Measurements from ENCODE around the gene CCDC69.

CCDC69 gene

GRCh38 chr5:151214614-151215545 is 9.0 kb downstream of the CCDC69 start:
- Histone ChIP-seq H3K4me3 (ENCODE audit: low read depth in 1 of 2, low read length in 1 of 2) (peak overlapping the region; percentile 54 to 62), H3K4me1 (ENCODE audit: control insufficient read depth in 1 of 2, insufficient read depth in 1 of 2, low read depth in 1 of 2, low read length in 1 of 2) (peaks cover 87 to 93% of the 10 kb centered on the region in 2 experiments), H3K9me3 (no peaks in the 10 kb centered on the region), H3K36me3 (no peaks in the 10 kb centered on the region), H3K27me3 (no peaks in the 10 kb centered on the region), H3K27ac (peak overlapping the region; percentile 97)
- peak; percentile 25 for TF ChIP-seq CTCF (IDR thresholded peaks at IDR 0.05)

- TF ChIP-seq CTCF (IDR thresholded peaks at IDR 0.05) = peak; percentile 18
- H3K4me3 ChIP-seq (ENCODE audit: low read depth in 1 of 2, low read length in 1 of 2) = peak overlapping the region; percentile 54 to 62
- H3K4me1 ChIP-seq (ENCODE audit: control insufficient read depth in 1 of 2, insufficient read depth in 1 of 2, low read depth in 1 of 2, low read length in 1 of 2) = peaks cover 93 to 95% of the 10 kb centered on the region in 2 experiments
- no peaks in the 10 kb centered on the region for H3K36me3 ChIP-seq
- no peaks in the 10 kb centered on the region for H3K9me3 ChIP-seq
- no peaks in the 10 kb centered on the region for H3K27me3 ChIP-seq
- H3K27ac ChIP-seq = peak overlapping the region; percentile 97
Measured at GRCh38 chr5:151213803-151214613, 9.9 kb downstream of the CCDC69 start.

- Histone ChIP-seq H3K9me3 (no peaks in the 10 kb centered on the region), H3K36me3 (no peaks in the 10 kb centered on the region), H3K27me3 (no peaks in the 10 kb centered on the region), H3K4me1 (ENCODE audit: control insufficient read depth in 1 of 2, insufficient read depth in 1 of 2, low read depth in 1 of 2, low read length in 1 of 2) (peaks cover 98 to 99% of the 10 kb centered on the region in 2 experiments), H3K27ac (peak overlapping the region; percentile 97), H3K4me3 (ENCODE audit: low read depth in 1 of 2, low read length in 1 of 2) (peak overlapping the region in 1 of 2 experiments; percentile 62)
- TF ChIP-seq CTCF (IDR thresholded peaks at IDR 0.05) = no peak
Measured at GRCh38 chr5:151212406-151212798, 11.5 kb downstream of the CCDC69 start.

- Histone ChIP-seq H3K4me3 (ENCODE audit: low read depth in 1 of 2, low read length in 1 of 2) (peak overlapping the region; percentile 16 to 30), H3K27me3 (no peaks in the 10 kb centered on the region), H3K27ac (peak overlapping the region; percentile 97), H3K9me3 (no peaks in the 10 kb centered on the region), H3K4me1 (ENCODE audit: control insufficient read depth in 1 of 2, insufficient read depth in 1 of 2, low read depth in 1 of 2, low read length in 1 of 2) (peaks cover 60 to 61% of the 10 kb centered on the region in 2 experiments), H3K36me3 (peaks cover 6% of the 10 kb centered on the region)
- TF ChIP-seq CTCF (IDR thresholded peaks at IDR 0.05) = no peak
Measured at GRCh38 chr5:151208481-151208914, 15.4 kb downstream of the CCDC69 start.

GRCh38 chr5:151205411-151205810 is 18.5 kb downstream of the CCDC69 start:
- no peaks in the 10 kb centered on the region for H3K27me3 ChIP-seq
- H3K4me3 ChIP-seq (ENCODE audit: low read depth in 1 of 2, low read length in 1 of 2) = no peak overlapping the region
- H3K9me3 ChIP-seq = no peaks in the 10 kb centered on the region
- peaks cover 41 to 44% of the 10 kb centered on the region in 2 experiments for H3K4me1 ChIP-seq (ENCODE audit: control insufficient read depth in 1 of 2, insufficient read depth in 1 of 2, low read depth in 1 of 2, low read length in 1 of 2)
- H3K27ac ChIP-seq = no peak overlapping the region
- peaks cover 26% of the 10 kb centered on the region for H3K36me3 ChIP-seq
- no peak for TF ChIP-seq CTCF (IDR thresholded peaks at IDR 0.05)

All from neutrophil (primary cell).